HG02840 (cell line): ENCODE results near the gene SNX9.
A peak's percentile ranks its signal among the peaks of the same experiment; 100 is the strongest.
"Not testable (repeated sequence)": the region's sequence is repeated elsewhere in the genome, so short reads cannot be mapped to it uniquely, and the experiment has no call there.

Source experiments
- ATAC-seq: cut with Tn5 transposase; IDR thresholded peaks from one replicate; pipeline ENCODE4 v1.9.1; 2021; ENCODE audit warnings: mild to moderate bottlenecking, moderate library complexity, moderate number of reproducible peaks; ENCODE audit not compliant: unreplicated experiment, low FRiP score

Gene SNX9

GRCh38 chr6:157853902-157854502 lies 31.0 kb downstream of the SNX9 start:
- ATAC-seq: no peak

GRCh38 chr6:157855325-157855724 lies 32.3 kb downstream of the SNX9 start:
- no peak for ATAC-seq

- not testable (repeated sequence) for ATAC-seq
Measured at GRCh38 chr6:157855804-157856203, 32.8 kb downstream of the SNX9 start.

- ATAC-seq: not testable (repeated sequence)
Measured at GRCh38 chr6:157858664-157859063, 35.6 kb downstream of the SNX9 start.

- no peak for ATAC-seq
Measured at GRCh38 chr6:157859775-157860504, 36.9 kb downstream of the SNX9 start.

GRCh38 chr6:157860505-157860991 lies 37.5 kb downstream of the SNX9 start:
- no peak for ATAC-seq

- ATAC-seq: no peak
Measured at GRCh38 chr6:157861184-157861583, 38.1 kb downstream of the SNX9 start.

- no peak for ATAC-seq
Measured at GRCh38 chr6:157861814-157862213, 38.8 kb downstream of the SNX9 start.

GRCh38 chr6:157862706-157863105 lies 39.7 kb downstream of the SNX9 start:
- no peak for ATAC-seq

GRCh38 chr6:157864185-157864761 lies 41.2 kb downstream of the SNX9 start:
- ATAC-seq: no peak

GRCh38 chr6:157865249-157865648 lies 42.2 kb downstream of the SNX9 start:
- no peak for ATAC-seq

- ATAC-seq: no peak
Measured at GRCh38 chr6:157867155-157867559, 44.1 kb downstream of the SNX9 start.

GRCh38 chr6:157867981-157868380 lies 44.9 kb downstream of the SNX9 start:
- ATAC-seq: no peak

GRCh38 chr6:157868835-157869234 lies 45.8 kb downstream of the SNX9 start:
- no peak for ATAC-seq

- no peak for ATAC-seq
Measured at GRCh38 chr6:157869673-157870302, 46.7 kb downstream of the SNX9 start.

- ATAC-seq: no peak
Measured at GRCh38 chr6:157873735-157874344, 50.8 kb downstream of the SNX9 start.

- ATAC-seq: no peak
Measured at GRCh38 chr6:157877149-157877548, 54.1 kb downstream of the SNX9 start.

- no peak for ATAC-seq
Measured at GRCh38 chr6:157877573-157878438, 54.8 kb downstream of the SNX9 start.

- ATAC-seq: peak; percentile 76
Measured at GRCh38 chr6:157879034-157879872, 56.2 kb downstream of the SNX9 start.
